Activated effector memory CD4-positive, alpha-beta T cell treated with anti-CD3 and anti-CD28 coated beads, Interleukin-2, amount 50 U/mL, for 16 hours (primary cell): ENCODE results near the gene PLCL2.
A peak's percentile ranks its signal among the peaks of the same experiment; 100 is the strongest.

Source experiments
- DNase-seq: peaks from one replicate; pipeline ENCODE4 v3.0.0-alpha.2; 2020

The PLCL2 gene

DNA sequence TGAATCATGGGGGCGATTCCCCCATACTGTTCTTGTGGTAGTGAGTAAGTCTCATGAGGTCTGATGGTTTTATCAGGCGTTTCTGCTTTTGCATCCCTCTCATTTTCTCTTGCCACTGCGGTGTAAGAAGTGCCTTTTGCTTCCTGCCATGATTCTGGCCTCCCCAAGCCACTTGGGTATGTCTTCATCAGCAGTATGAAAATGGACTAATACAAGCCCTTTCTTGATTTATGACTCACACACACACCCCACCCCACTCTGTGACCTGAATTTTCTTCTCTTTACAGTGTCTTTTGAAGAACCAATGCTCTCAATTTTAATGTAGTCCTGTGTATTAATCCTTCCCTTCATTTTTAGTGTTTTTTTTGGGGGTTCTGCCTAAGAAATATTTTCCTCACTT lies 244.8 kb downstream of the PLCL2 start:
- no peak for DNase-seq

DNA sequence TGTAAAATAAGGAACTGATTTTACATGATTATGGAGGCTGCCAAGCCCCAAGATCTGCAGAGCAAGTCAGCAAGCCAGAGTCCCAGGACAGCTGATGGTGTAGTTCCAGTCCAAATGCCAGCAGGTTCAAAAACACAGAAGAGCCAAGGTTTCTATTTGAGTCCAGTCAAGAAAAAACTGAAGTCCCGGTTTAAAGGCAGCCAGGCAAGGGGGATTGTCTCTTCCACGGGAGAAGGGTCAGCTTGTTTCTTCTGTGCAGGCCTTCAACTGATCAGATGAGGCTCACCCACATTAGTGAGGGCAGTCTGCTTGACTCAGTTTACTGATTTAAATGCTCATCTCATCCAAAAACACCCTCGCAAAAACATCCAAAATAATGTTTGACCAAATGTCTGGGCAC lies 246.2 kb downstream of the PLCL2 start:
- DNase-seq, result peak; percentile 6

DNA sequence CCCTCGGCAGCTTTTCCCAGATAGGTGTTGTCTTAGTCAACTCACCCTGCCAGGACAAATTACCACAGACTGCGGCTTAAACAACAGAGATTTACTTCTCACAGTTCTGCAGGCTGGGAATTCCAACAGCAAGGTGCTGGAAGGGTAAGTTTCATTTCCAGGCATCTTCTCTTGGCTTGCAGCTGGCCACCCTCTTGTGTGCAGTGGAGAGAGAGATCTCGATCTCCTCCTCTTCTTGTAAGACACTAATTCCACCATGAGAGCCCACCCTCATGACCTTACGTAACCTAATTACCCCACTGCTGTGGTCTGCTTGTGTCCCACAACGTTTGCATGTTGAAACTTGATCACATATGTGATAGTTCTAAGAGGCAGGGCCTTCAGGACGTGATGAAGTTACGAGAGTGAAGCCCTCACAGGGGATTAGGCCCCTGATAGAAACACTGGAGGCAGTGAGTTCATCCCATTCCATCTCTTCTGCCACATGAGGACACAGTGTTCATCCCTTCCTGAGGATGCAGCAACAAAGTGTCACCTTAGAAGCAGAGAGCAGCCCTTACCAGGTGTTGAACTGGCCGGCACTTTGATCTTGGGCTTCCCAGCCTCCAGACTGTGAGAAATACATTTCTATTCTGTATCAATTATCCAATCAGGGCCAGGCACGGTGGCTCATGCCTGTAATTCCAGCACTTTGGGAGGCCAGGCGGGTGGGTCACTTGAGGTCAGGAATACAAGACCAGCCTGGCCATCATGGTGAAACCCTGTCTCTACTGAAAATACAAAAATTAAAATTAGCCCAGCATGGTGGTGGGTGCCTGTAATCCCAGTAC lies 247.7 kb downstream of the PLCL2 start:
- peak; percentile 10 for DNase-seq

DNA sequence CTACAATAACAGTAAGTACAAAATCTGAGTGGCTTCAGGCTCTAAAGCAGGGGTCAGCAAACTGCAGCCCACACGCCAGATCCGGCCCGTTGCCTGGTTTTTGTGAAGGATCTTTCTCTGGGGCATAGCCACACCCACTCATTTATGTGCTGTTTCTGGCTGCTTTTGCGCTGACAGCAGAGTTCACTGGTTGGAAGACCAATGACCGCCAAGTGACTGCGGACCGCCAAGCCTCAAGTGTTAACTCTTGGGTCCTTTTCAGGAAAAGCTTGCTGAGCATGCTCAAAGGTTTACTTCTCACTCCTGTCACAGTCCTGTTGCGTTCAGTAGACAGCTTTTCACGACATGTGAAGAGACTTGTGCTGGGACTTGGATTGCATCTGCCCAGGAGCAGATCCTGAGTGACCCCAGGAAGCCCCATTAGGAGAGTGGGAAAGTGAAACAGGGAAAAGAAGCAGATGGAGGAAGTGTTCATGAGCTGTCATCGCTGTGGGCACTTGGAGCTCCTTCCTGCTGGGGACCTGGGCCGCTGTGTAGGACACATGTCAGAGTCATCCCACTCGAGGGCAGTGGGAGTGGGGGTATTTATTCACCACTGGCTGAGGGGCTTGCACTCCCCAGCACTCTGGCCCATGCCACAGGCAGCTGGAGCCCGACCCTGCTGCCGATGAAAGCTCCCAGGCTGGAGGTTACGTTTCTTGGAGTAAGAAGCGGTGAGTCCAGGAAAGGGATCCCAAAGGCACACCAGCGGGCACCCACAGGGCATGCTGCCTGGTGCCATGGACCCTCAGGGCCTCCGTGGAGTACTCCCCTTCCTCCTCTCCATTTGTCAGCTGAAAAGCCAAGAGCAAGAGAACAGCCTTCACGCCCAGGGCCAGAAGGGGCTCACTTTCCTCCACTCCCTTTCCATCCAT lies 249.1 kb downstream of the PLCL2 start:
- DNase-seq, result peak; percentile 59

DNA sequence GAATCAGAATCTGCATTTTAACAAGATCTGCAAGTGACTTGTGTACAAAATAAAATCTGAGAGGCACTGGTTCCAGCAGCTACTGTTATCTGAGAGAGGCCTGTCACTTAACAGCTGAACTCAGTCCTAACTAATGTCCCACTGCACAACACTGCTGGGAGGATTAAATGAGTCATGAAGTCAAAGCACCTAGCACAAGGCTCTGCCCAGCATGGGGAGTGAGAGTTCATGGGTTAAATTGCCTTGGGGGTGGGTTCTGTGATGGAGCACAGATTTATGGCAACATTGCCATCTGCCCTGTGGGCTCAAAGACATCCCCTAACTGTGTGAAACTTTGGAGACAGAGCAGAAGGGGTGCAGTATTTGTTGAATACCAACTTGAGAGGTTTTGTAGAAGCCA lies 250.9 kb downstream of the PLCL2 start:
- peak; percentile 12 for DNase-seq

DNA sequence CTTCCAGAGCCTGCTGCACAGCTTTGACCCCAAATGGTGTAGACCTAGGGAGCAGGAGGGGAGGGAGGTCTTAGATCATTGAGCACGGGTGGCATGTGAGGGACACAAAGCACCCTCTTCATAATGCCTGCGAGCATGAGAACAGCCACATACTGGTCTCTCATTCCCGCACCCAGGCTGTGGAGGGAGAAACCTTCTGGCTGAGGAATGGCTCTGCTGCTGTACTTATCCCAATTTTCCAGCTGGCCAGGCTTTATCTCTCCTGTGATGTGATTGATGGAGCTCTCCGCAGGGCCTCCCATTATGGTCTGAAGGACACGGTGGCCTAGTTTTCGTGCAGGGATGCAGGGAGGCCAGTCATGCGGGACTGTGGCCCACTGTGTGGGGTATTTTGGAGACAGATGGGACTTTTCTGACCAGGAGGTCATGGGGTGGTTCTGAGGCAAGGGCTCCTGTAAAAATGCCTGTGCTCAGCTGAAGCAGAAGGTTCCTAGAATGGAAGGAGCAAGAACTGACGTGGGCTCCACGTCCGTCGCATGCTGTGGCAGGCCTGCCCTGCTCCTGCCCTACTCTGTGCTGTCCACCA lies 251.5 kb downstream of the PLCL2 start:
- peak; percentile 31 for DNase-seq

DNA sequence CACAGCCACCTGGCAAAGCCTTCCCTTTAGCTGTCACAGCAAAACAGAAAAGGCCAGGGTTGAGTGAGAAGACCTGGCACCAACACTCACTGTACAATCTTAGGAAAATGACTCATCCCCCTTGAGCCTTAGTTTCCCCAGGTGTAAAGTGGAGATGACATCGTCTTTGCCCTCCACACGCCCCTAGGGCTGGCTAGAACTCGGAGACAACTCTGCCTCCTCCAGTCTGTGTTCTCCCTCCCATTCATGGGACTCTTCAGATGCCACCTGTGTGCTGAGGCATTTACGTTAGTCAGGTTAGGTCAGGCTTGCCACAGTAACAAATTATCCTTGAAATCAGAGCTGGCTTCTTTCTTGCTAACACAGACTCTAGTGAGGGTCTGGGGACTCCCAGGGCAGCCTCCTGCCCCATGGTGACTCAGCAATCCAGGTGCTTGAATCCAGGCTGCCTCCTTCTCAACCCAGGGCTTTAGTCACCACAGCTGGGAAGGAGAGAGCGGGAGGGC lies 252.6 kb downstream of the PLCL2 start:
- peak; percentile 25 for DNase-seq

DNA sequence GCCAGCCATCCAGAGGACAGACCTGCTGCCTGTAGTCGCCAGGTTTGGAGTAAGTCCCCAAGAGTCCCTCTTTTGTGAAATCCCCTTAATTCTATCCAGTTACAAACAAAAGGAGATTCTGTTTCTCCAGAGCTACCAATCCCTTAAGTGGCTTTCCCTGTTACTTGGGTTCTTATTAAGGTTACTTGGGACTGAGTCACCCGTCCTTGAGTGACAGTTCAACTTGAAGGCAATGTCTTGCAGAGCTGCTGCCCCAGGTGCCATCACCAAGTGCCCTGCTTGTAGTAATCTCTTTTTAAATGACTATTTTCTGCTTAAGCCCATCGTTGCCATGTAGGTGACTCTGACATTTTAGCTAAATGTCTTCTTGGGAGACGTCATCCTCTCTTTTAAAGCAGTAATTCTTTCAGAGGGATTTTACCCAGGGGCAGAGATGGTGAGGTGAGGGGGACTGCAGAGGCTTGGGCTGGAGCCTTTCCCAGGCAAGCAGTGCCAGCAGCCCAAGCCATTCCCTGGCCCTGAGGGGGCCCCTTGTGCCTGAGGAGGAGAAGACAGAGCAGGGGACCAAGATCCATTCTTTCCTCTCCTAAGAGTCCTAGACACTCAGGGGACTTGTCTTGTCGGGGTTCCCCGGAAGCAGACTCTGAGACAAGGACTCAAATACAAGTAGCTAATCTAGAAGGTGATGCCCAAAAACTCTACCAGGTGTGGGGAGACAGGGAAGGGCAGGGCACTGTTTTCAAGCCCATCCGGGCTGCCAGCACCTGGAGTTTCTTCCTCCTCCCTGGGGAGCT lies 253.7 kb downstream of the PLCL2 start:
- peak; percentile 12 for DNase-seq
